AG04450 (cell line): ENCODE data around the gene PSMD7. TPM values are rescaled to one million over a fixed set of nuclear protein-coding genes. Genes with fewer than 3 reads are reported as not detected.

ENCODE experiments used
- CTCF ChIA-PET: fragments of 300-600, 350-600 bp; formaldehyde crosslinking; extraction: SDS; loops from one replicate; lab custom pipeline; 2022; ENCODE audit warnings: antibody characterized with exemption, inconsistent platforms; lab: Charles Lee
- POLR2A ChIA-PET: fragments of 350-600 bp; formaldehyde crosslinking; extraction: SDS; loops from one replicate; lab custom pipeline; 2021; ENCODE audit warnings: antibody characterized with exemption, inconsistent platforms; lab: Yijun Ruan, JAX
- DNase-seq: peaks from one replicate; pipeline ENCODE4 v3.0.0-alpha.2; 2011; ENCODE audit warnings: low read depth, low spot score
- H3K27ac ChIP-seq: one replicate; pipeline ENCODE4 v1.5.1; 2012; ENCODE audit warnings: low read depth, low read length, control low read depth
- H3K27me3 ChIP-seq: one replicate; pipeline ENCODE4 v1.6.0; 2012; ENCODE audit warnings: low read length; ENCODE audit not compliant: control insufficient read depth, insufficient read depth
- H3K4me3 ChIP-seq: 2 replicates; pipeline ENCODE4 v1.5.1; 2011; ENCODE audit warnings: mild to moderate bottlenecking, low read depth, low read length, control low read depth
- H3K9me3 ChIP-seq: 2 replicates; pipeline ENCODE4 v1.5.1; 2012; ENCODE audit warnings: low read length; ENCODE audit not compliant: control insufficient read depth, insufficient read depth
- polyA plus RNA-seq: library from polyadenylated mRNA; depleted of rRNA; stranded (reverse); fragments of >200 nt; gene quantifications from 2 replicates; pipeline ENCODE4 v1.2.3, GENCODE V29; 2011
- TF ChIP-seq, protein P1 (sequence below): IDR thresholded peaks from 2 replicates; pipeline ENCODE4 v1.5.1; 2011; ENCODE audit warnings: low read depth, low read length, control low read depth, inconsistent platforms

PSMD7 gene
- polyA plus RNA-seq, 1 experiment = 153 TPM

GRCh38 chr16:74305978-74306784 lies 9.6 kb downstream of the PSMD7 start:
- H3K27me3 ChIP-seq = no peaks in the 10 kb centered on the region
- no peak overlapping the region for H3K27ac ChIP-seq
- no peak for DNase-seq
- H3K9me3 ChIP-seq = no peaks in the 10 kb centered on the region
- H3K4me3 ChIP-seq = no peak overlapping the region
- ChIA-PET CTCF (no interaction called here), POLR2A (interaction anchor here (0.6 kb wide), 1 partner anchor 285 kb away, joined by 3 read pairs; no protein-coding TSS in a partner anchor)
- TF ChIP-seq, protein P1, sequence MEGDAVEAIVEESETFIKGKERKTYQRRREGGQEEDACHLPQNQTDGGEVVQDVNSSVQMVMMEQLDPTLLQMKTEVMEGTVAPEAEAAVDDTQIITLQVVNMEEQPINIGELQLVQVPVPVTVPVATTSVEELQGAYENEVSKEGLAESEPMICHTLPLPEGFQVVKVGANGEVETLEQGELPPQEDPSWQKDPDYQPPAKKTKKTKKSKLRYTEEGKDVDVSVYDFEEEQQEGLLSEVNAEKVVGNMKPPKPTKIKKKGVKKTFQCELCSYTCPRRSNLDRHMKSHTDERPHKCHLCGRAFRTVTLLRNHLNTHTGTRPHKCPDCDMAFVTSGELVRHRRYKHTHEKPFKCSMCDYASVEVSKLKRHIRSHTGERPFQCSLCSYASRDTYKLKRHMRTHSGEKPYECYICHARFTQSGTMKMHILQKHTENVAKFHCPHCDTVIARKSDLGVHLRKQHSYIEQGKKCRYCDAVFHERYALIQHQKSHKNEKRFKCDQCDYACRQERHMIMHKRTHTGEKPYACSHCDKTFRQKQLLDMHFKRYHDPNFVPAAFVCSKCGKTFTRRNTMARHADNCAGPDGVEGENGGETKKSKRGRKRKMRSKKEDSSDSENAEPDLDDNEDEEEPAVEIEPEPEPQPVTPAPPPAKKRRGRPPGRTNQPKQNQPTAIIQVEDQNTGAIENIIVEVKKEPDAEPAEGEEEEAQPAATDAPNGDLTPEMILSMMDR = no peak

DNA sequence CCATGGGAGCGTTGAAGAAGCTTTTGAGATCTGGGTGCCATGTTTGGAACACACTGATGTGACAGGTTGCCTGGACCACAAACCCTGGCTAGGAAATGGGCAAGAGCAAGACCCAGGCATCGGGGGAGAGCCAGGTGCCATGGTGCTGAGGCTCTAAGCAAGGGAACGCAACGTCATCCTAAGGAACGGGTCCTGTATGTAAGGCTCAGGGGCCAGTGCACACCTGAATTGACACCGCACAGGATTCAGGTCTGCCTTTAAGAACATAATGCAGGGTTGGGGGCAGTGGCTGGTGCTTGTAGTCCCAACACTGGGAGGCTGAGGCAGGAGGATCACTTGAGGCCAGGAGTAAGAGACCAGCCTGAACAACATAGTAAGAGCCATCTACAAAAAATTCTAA lies 10.8 kb downstream of the PSMD7 start:
- H3K4me3 ChIP-seq = no peak overlapping the region
- TF ChIP-seq, protein P1 = no peak
- no peaks in the 10 kb centered on the region for H3K27me3 ChIP-seq
- ChIA-PET CTCF (interaction anchor here (0.8 to 1.2 kb wide), 2 partner anchors 124 to 315 kb away, joined by 3 read pairs; no protein-coding TSS in a partner anchor), POLR2A (no interaction called here)
- DNase-seq = no peak
- H3K27ac ChIP-seq = no peak overlapping the region
- no peaks in the 10 kb centered on the region for H3K9me3 ChIP-seq

GRCh38 chr16:74309789-74310781 lies 13.5 kb downstream of the PSMD7 start:
- ChIA-PET CTCF (interaction anchor here (0.6 to 2.3 kb wide), 16 partner anchors 9 to 645 kb away, joined by 3 to 19 read pairs (median 4); no protein-coding TSS in a partner anchor), POLR2A (interaction anchor here (0.7 kb wide), 1 partner anchor 302 kb away, joined by 4 read pairs; no protein-coding TSS in a partner anchor)
- no peak overlapping the region for H3K4me3 ChIP-seq
- TF ChIP-seq, protein P1 = peak; percentile 81
- DNase-seq = peak; percentile 23
- no peaks in the 10 kb centered on the region for H3K27me3 ChIP-seq
- no peaks in the 10 kb centered on the region for H3K9me3 ChIP-seq
- no peak overlapping the region for H3K27ac ChIP-seq

DNA sequence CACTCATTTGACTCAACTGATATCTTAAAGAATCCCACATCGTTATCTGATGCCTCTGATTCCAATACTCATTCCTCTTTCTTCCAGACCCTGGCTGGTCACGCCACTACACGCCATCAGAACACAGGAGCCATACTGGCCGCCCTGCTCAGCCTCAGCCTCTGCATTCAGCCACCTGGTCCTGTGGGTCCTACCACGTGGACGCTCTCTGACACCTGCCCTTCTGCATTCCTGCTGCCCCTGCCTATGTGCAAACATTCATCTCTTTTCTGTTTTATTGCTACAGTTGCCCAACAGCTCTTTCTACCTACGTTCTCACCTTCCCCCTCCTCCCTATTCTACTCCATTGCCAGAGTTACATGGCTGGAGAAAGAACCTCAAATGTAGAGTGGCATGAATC lies 18.4 kb downstream of the PSMD7 start:
- TF ChIP-seq, protein P1 = no peak
- ChIA-PET POLR2A (no interaction called here), CTCF (no interaction called here)
- no peak overlapping the region for H3K27ac ChIP-seq
- DNase-seq = no peak
- no peaks in the 10 kb centered on the region for H3K27me3 ChIP-seq
- H3K4me3 ChIP-seq = no peak overlapping the region
- no peaks in the 10 kb centered on the region for H3K9me3 ChIP-seq
